GM18861 (cell line): Measurements from ENCODE around the gene AKT3.
"Not testable (repeated sequence)": the region's sequence is repeated elsewhere in the genome, so short reads cannot be mapped to it uniquely, and the experiment has no call there.

Source experiments
- ATAC-seq: cut with Tn5 transposase; IDR thresholded peaks from one replicate; pipeline ENCODE4 v1.9.1; 2021; ENCODE audit not compliant: unreplicated experiment

Gene AKT3

GRCh38 chr1:243712941-243713340, 137.1 kb downstream of the AKT3 start:
- ATAC-seq, result no peak

- no peak for ATAC-seq
Measured at GRCh38 chr1:243712242-243712641, 137.8 kb downstream of the AKT3 start.

- no peak for ATAC-seq
Measured at GRCh38 chr1:243710467-243710866, 139.6 kb downstream of the AKT3 start.

- ATAC-seq, result no peak
Measured at GRCh38 chr1:243708210-243708609, 141.8 kb downstream of the AKT3 start.

- no peak for ATAC-seq
Measured at GRCh38 chr1:243706563-243706962, 143.5 kb downstream of the AKT3 start.

GRCh38 chr1:243705585-243705984, 144.5 kb downstream of the AKT3 start:
- no peak for ATAC-seq

GRCh38 chr1:243701872-243702271, 148.2 kb downstream of the AKT3 start:
- ATAC-seq, result no peak

- no peak for ATAC-seq
Measured at GRCh38 chr1:243693800-243694199, 156.2 kb downstream of the AKT3 start.

GRCh38 chr1:243686159-243686558, 163.9 kb downstream of the AKT3 start:
- no peak for ATAC-seq

GRCh38 chr1:243680860-243681259, 169.2 kb downstream of the AKT3 start:
- ATAC-seq, result no peak

- no peak for ATAC-seq
Measured at GRCh38 chr1:243672539-243673074, 177.4 kb downstream of the AKT3 start.

- no peak for ATAC-seq
Measured at GRCh38 chr1:243667591-243667990, 182.5 kb downstream of the AKT3 start.

- ATAC-seq, result no peak
Measured at GRCh38 chr1:243667133-243667532, 182.9 kb downstream of the AKT3 start.

GRCh38 chr1:243663651-243664050, 186.4 kb downstream of the AKT3 start:
- ATAC-seq, result no peak

- ATAC-seq, result not testable (repeated sequence)
Measured at GRCh38 chr1:243662169-243662568, 187.9 kb downstream of the AKT3 start.

- ATAC-seq, result no peak
Measured at GRCh38 chr1:243658594-243659105, 191.4 kb downstream of the AKT3 start.

- ATAC-seq, result no peak
Measured at GRCh38 chr1:243657793-243658192, 192.2 kb downstream of the AKT3 start.

GRCh38 chr1:243649530-243649929, 200.5 kb downstream of the AKT3 start:
- ATAC-seq, result not testable (repeated sequence)

- ATAC-seq, result no peak
Measured at GRCh38 chr1:243646841-243647240, 203.2 kb downstream of the AKT3 start.

- no peak for ATAC-seq
Measured at GRCh38 chr1:243645281-243645680, 204.8 kb downstream of the AKT3 start.

- no peak for ATAC-seq
Measured at GRCh38 chr1:243642936-243643335, 207.1 kb downstream of the AKT3 start.

GRCh38 chr1:243639027-243639658, 210.9 kb downstream of the AKT3 start:
- no peak for ATAC-seq

GRCh38 chr1:243638186-243638585, 211.9 kb downstream of the AKT3 start:
- no peak for ATAC-seq
